NCI-H2029 treated with DMSO at 0.1 percent for 48 hours (cell line): ENCODE results near the gene TMEM132A.
"Not testable (repeated sequence)": the region's sequence is repeated elsewhere in the genome, so short reads cannot be mapped to it uniquely, and the experiment has no call there.

Experiments used
- DNase-seq: peaks from one replicate; lab custom pipeline; 2025; lab: John Stamatoyannopoulos, UW

Gene TMEM132A

GRCh38 chr11:60964801-60965200, 40.5 kb downstream of the TMEM132A start:
- no peak for DNase-seq

DNA sequence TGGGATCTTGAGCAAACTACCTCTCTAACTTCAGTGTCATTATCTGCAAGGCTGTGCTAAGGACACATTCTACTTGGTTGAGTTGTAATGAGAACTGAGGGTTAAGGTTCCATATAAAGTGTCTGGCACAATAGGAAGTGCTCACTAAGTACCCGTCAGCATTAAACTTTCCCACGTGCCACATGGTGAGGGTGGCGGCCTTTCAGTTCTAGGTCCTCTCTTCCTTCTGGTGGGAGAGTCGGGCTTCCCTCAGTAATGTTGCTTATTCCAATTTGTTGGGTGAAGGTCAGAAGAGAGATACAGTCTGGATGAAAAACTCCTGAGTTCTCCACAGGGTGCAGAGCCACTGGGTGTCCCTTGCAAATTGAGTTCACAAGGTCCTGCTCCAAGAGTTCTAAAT, 42.6 kb downstream of the TMEM132A start:
- no peak for DNase-seq

DNA sequence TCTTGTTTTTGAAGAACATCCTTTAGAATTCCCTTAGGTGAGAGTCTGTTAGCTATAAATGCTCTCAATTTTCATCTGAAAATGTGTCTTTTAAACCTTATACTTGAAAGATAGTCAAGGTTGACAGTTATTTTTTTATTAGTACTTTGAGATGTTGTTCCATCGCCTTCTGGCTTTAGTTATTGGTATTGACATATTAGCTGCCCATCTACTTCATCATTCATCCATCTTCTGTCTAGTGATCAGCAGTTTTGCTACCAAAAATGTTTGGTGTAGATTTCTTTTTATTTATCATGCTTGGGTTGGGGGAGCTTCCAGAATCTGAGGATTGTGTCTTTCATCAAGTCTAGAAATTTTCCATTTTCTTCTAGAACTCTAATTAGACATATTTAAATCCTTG, 44.0 kb downstream of the TMEM132A start:
- DNase-seq, result no peak

GRCh38 chr11:60970369-60970774, 46.1 kb downstream of the TMEM132A start:
- peak; percentile 22 for DNase-seq

GRCh38 chr11:60970890-60971289, 46.6 kb downstream of the TMEM132A start:
- DNase-seq, result no peak

GRCh38 chr11:60971520-60971919, 47.3 kb downstream of the TMEM132A start, which contains the start of gene CD6:
Gene CD6 (plus strand): TSS chr11:60971680. CDS start chr11:60971866, 186 bp downstream.
- no peak for DNase-seq

GRCh38 chr11:60972182-60973030, 48.1 kb downstream of the TMEM132A start:
- no peak for DNase-seq

DNA sequence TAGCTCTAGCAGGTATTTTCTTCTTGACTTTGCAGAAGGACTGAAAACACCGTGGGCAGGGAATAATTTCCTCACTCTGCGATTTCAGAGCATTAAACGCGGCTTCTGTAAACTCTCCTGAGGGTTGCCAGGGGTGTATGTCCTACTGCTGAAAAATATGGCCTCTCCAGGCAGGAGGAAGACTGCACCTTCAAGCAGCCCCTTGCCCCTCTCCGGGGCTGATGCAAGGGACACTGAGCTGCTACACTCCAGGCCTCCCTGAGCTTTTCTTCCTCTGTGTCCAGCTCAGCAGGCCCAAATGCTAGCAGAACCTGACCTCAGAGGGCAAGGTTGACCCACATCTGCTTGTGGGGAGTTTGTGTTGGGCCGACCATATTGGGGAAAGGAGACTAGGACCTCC, 49.4 kb downstream of the TMEM132A start:
- DNase-seq, result no peak

GRCh38 chr11:60974316-60974715, 50.1 kb downstream of the TMEM132A start:
- DNase-seq, result not testable (repeated sequence)

DNA sequence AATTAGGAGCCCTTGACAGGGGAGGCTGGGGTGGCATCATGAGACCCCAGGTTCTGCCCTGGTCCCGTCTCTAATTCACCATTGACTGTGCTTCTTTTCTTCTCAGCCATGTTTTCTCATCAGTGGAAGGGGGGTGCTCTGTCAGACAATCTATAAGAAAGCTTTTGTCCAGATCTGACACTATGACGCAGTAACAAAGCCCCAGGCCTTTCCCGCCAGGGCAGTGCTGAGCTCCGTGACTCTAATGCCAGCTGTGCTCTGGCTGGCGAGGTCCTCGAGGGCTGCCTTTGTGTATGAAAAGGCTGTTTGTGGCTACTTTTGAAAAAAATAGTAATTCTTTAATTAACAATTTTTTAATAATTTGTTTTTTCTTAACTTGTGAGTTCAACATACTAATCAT, 50.5 kb downstream of the TMEM132A start:
- no peak for DNase-seq

DNA sequence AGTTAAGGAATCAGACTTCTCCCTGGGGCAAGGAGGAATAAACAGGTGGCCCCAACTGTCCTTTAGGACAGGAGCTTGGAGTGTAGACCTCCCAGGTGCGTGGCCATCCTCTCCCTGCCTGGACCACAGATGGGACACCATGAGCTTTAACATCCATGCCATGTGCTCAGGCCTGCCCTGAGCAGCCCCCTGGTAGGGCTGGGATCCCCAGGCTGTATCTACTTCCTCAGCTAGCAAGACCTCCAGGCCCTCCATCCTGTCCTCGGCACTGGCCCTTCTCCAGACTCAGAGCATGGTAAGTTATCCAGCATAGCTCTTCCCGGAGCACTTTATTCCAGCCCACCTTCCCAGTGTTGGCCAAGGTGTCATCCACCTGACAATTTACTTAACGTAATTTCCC, 53.0 kb downstream of the TMEM132A start:
- DNase-seq, result no peak

- no peak for DNase-seq
These were observed 53.6 kb downstream of the TMEM132A start for GRCh38 chr11:60977836-60978235.

DNA sequence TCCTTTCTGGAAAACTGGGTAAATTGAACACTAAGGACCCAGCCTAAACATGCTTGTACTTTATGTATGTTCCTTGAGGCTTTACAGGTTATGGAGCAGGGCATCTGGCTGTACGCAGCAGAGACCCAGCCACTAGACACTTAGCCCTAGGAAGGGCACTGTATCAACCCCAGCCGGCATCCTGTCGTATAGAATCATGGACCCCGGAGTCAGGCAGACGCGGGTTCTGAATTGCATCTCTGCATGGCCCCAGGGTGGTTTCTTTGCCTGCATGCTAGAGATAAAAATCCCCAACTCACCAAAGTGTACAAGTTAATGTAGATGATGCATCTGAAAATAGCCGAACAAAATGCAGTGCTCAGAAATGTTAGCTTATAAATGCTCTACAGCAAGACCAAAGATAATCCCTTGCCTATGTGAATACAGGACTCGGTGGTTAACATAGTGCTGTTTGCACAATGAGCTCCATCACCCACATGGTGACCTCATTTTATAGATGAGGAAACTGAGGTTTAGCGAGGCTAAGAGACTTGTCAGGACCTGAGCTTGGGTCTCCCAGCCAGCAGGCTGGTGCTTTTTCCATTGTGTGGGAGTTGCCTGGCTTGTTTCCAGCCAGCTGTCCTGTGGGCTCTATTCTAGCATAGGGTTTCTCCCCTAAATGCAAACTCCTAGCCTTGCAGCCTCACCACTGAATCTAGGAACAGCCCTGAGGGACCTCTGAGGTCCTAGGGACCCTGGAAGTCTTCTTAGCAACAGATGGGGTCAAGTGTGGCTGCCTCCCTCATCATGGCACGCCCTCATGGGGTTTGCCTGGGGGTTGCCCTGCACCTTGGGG, 54.5 kb downstream of the TMEM132A start:
- no peak for DNase-seq

- DNase-seq, result no peak
These were observed 57.3 kb downstream of the TMEM132A start for GRCh38 chr11:60981515-60981914.

DNA sequence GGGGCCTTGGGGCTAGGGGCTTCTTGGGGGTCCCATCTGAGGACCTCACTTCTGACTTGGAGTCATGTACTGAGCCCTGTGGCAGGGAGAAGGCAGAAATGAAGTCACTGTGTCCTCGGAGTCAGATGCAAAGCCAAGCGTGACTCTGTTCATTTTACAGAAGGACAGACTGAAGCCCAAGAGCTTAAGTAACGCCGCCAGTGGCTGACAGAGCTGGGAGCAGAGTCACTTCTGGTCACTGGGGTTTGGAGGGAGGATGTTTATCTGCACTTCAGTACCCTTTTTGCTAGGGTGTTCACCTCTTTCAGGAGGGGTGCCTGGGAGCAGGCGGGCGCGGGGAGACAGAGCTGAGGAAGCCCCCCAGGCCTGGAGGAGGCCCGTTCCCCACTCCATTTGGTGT, 57.9 kb downstream of the TMEM132A start:
- no peak for DNase-seq

DNA sequence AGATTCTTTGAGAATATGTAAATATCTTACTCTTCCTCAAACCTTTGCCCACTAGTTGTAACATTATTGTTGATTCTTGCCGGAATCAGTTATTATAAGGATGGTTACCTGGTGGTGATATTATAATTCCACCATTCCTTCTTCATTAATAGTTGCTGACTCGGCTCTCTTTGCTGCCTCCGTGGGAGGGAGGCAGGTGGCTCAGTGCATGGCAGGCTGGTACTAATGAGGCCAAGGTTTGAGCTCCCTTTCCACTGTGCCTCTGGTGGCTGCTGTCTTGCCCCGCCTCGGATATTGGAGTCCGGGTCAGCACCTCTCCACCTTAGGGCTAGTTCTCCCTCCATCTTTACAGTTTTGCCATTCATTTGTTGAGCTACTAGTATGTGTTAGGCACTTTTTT, 59.9 kb downstream of the TMEM132A start:
- DNase-seq, result no peak

DNA sequence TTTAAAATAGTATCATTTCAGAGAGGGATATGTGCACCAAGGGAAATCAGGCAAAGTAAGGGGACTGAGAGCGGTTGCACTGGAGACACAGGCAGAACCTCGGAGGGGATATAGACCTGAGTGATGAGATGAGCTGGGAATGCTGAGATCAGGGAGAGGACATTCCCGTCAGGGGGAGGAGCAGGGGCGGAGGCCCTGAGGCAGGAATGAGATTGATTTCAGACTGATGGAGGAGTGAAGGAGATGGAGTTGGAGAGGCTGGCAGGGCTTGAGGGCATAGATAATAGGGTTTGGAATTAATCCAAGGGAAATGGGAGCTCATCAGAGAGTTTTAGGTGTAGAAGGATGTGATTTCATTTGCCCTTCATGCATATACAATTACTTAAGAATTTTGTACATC, 60.4 kb downstream of the TMEM132A start:
- DNase-seq, result no peak

GRCh38 chr11:60985501-60985900, 61.2 kb downstream of the TMEM132A start:
- DNase-seq, result no peak

DNA sequence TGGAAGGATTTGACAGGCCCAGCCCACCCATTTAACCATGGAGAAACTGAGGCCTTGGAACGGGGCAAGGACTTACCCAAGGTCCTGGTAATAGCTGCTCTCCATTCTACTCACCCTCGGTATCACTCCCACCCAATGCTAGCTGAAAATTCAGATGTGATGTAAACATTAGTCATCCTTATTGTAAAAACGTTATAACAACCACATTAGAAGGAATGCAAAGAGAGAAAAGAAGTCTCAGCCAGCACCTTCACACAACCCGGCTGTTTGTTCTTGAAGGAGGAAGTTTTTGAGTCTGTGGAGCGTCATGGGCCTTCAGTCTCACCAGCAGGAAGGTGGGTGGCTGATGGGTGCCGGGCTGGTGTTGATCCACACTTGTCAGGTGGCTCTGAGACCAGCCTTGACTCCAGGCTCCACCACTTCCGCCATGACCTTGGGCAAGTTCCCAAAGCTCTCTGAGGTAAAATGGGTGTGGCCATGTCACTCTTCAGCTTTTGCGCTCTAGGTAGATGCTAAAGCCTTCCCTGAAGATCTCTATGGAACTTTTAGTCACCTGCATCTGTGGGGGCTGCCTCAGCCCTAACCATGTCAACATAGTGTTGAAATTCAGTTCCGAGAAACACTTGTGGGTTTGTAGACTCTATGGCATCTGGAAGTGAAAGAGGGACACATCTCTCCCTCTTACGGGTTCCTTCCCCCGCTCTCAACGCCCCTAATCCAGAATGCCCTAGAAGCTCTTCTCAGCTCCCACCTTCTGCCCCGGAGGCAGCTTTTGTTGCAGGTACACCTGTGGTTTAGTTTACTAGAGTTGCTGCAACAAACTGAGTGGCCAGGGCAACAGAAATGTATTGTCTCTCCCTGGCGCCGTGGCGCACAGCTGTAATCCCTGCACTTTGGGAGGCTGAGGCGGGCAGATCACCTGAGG, 62.0 kb downstream of the TMEM132A start:
- no peak for DNase-seq
